GM21515 (cell line): ENCODE results near the gene NUCB2.

Experiments used
- ATAC-seq: cut with Tn5 transposase; IDR thresholded peaks from one replicate; pipeline ENCODE4 v1.9.1; 2021; ENCODE audit not compliant: unreplicated experiment

The NUCB2 gene

DNA sequence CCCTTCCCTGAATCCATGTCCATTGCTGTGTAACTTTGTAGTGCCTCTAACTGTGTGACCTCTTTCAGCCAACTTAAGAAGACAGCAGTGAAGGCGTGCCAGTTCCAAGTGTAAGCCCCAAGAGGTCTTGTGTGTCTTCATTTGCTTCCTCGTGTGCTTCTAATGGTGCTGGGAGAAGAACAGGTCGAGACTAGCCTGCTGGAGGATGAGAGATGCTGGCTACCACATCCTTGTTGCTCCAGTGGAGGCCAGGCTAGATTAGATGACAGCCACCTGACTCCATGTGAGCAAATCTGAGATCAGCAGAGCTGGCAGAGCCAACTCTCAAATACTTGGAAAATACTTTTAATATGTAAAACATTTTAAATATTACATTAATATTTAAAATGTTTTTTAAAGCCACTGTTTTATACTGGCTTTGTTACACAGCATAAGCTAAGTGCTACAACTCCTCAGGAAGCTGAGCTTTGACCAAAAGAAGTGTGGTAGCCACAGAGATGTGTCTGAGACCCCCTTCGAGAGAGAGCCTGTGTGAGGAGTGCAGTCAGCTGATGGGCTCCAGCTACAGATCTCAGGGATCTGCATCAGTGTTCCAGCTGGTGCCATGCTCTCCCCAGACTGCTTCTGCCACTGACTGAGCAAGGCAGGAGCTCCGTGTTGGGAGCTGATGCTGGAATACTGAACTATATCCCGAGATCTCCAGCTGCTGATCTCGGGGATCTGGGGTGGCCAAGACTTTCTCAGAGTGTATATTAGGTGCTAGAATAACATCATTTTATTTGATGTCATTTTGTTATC is 103.0 kb downstream of the NUCB2 start:
- no peak for ATAC-seq

DNA sequence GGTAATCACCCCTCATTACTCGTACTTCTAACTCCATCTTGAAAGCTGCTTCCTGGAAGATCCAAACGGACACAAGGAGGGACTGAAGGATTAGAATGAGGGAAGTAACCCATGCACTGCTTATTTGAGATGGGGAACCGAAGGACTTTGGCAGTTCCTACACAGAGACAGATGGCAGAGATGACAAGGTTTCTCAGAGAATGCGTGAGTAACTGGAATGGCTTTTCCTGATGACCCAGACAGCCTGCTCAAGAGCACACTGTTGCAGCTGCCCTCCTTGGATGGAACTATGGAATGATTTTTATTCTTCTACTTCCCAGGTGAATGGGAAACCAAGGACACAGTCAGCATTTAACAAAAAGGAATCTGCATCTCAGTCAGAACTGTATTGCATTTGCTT is 104.6 kb downstream of the NUCB2 start:
- no peak for ATAC-seq
